DOHH2 (cell line): ENCODE data around the gene DYNC1LI1.
"Not testable (repeated sequence)": the region's sequence is repeated elsewhere in the genome, so short reads cannot be mapped to it uniquely, and the experiment has no call there.

Experiments
- H3F3A ChIP-seq: fragments of 200-600 bp; sonication (generic), shearing (Covaris generic); 2 replicates; pipeline ENCODE4 v1.6.0; 2016; ENCODE audit warnings: antibody characterized with exemption, mild to moderate bottlenecking; ENCODE audit not compliant: control insufficient read depth, insufficient read depth
- H3K27ac ChIP-seq: fragments of 200-600 bp; sonication (generic); 2 replicates; pipeline ENCODE4 v1.5.1; 2014; ENCODE audit warnings: low read depth, mild to moderate bottlenecking, low read length, moderate library complexity
- H3K27me3 ChIP-seq: fragments of 200-600 bp; sonication (generic); 2 replicates; pipeline ENCODE4 v1.6.1; 2014; ENCODE audit warnings: mild to moderate bottlenecking, low read length, mixed read lengths; ENCODE audit not compliant: control insufficient read depth
- H3K36me3 ChIP-seq: fragments of 200-600 bp; sonication (generic); 2 replicates; pipeline ENCODE4 v1.6.1; 2014; ENCODE audit warnings: mild to moderate bottlenecking, low read length, moderate library complexity, mixed read lengths; ENCODE audit not compliant: control insufficient read depth
- H3K4me1 ChIP-seq: fragments of 200-600 bp; sonication (generic); 2 replicates; pipeline ENCODE4 v1.6.1; 2014; ENCODE audit warnings: mild to moderate bottlenecking, low read length, mixed read lengths; ENCODE audit not compliant: control insufficient read depth
- H3K4me2 ChIP-seq: fragments of 200-600 bp; sonication (generic); 2 replicates; pipeline ENCODE4 v1.6.0; 2014; ENCODE audit warnings: mild to moderate bottlenecking, low read length, moderate library complexity
- H3K4me3 ChIP-seq: fragments of 200-600 bp; sonication (generic); 2 replicates; pipeline ENCODE4 v1.5.1; 2014; ENCODE audit warnings: mild to moderate bottlenecking, low read length, mixed read lengths
- H3K79me2 ChIP-seq: fragments of 200-600 bp; sonication (generic); 2 replicates; pipeline ENCODE4 v1.6.1; 2014; ENCODE audit warnings: mild to moderate bottlenecking, low read length, mixed read lengths; ENCODE audit not compliant: control insufficient read depth
- H3K9me2 ChIP-seq: fragments of 200-600 bp; sonication (generic); replicated peaks from 2 replicates; pipeline ENCODE4 v1.6.1; 2014; ENCODE audit warnings: mild to moderate bottlenecking, low read length, mixed read lengths; ENCODE audit not compliant: control insufficient read depth
- H3K9me3 ChIP-seq: fragments of 200-600 bp; sonication (generic); 2 replicates; pipeline ENCODE4 v1.6.1; 2014; ENCODE audit warnings: antibody characterized with exemption, low read length, mixed read lengths; ENCODE audit not compliant: control insufficient read depth, insufficient read depth
- H4K20me1 ChIP-seq: fragments of 200-600 bp; sonication (generic); 2 replicates; pipeline ENCODE4 v1.6.0; 2014; ENCODE audit warnings: low read depth, mild to moderate bottlenecking, antibody characterized with exemption, low read length, moderate library complexity; ENCODE audit not compliant: control insufficient read depth, insufficient read depth
- CTCF ChIP-seq: fragments of 200-600 bp; sonication (generic); IDR thresholded peaks from one replicate; pipeline ENCODE4 v1.5.1; 2014; ENCODE audit warnings: antibody characterized with exemption, mild to moderate bottlenecking, low read depth, low read length; ENCODE audit not compliant: poor library complexity, severe bottlenecking
- EZH2phosphoT487 ChIP-seq: fragments of 200-600 bp; sonication (generic); IDR thresholded peaks from 2 replicates; pipeline ENCODE4 v1.6.1; 2017; ENCODE audit warnings: borderline replicate concordance, mild to moderate bottlenecking, antibody characterized with exemption, low read length, moderate library complexity, mixed read lengths

Gene DYNC1LI1

GRCh38 chr3:32531010-32531647 lies 39.5 kb downstream of the DYNC1LI1 start:
- Histone ChIP-seq H3K4me3 (no peak overlapping the region), H4K20me1 (no peaks in the 10 kb centered on the region), H3K4me1 (no peaks in the 10 kb centered on the region), H3K9me2 (no peaks in the 10 kb centered on the region), H3K9me3 (no peaks in the 10 kb centered on the region), H3K27me3 (no peaks in the 10 kb centered on the region), H3K4me2 (no peak overlapping the region), H3K36me3 (peaks cover 44% of the 10 kb centered on the region), H3K79me2 (no peaks in the 10 kb centered on the region), H3F3A (no peaks in the 10 kb centered on the region), H3K27ac (no peak overlapping the region)
- no peak for TF ChIP-seq EZH2phosphoT487
- TF ChIP-seq CTCF: no peak

GRCh38 chr3:32525720-32526119 lies 44.9 kb downstream of the DYNC1LI1 start:
- Histone ChIP-seq H3K79me2 (no peaks in the 10 kb centered on the region), H3K4me1 (no peaks in the 10 kb centered on the region), H3K9me3 (no peaks in the 10 kb centered on the region), H3F3A (0 out of 2 replicates have a peak, but pooled peaks cover 2% of the 10 kb centered on the region), H3K4me2 (no peak overlapping the region), H3K36me3 (peaks cover 42% of the 10 kb centered on the region), H4K20me1 (no peaks in the 10 kb centered on the region), H3K9me2 (no peaks in the 10 kb centered on the region), H3K27me3 (no peaks in the 10 kb centered on the region), H3K27ac (no peak overlapping the region), H3K4me3 (no peak overlapping the region)
- no peak for TF ChIP-seq EZH2phosphoT487
- TF ChIP-seq CTCF: no peak

- peaks cover 2% of the 10 kb centered on the region; the same call in 1 of the 2 replicates for H3F3A ChIP-seq
- H3K4me3 ChIP-seq: no peak overlapping the region
- H3K4me2 ChIP-seq: no peak overlapping the region
- H3K9me3 ChIP-seq: no peaks in the 10 kb centered on the region
- no peaks in the 10 kb centered on the region for H3K9me2 ChIP-seq
- TF ChIP-seq CTCF (no peak), EZH2phosphoT487 (no peak)
- no peaks in the 10 kb centered on the region for H4K20me1 ChIP-seq
- H3K27ac ChIP-seq: no peak overlapping the region
- no peaks in the 10 kb centered on the region for H3K27me3 ChIP-seq
- H3K36me3 ChIP-seq: peaks cover 22% of the 10 kb centered on the region
- no peaks in the 10 kb centered on the region for H3K4me1 ChIP-seq
- H3K79me2 ChIP-seq: no peaks in the 10 kb centered on the region
These were observed 48.0 kb downstream of the DYNC1LI1 start for GRCh38 chr3:32522682-32523081.

GRCh38 chr3:32518921-32519320 lies 51.7 kb downstream of the DYNC1LI1 start:
- not testable (repeated sequence) for H3K9me2 ChIP-seq, H3K4me3 ChIP-seq, H3K4me2 ChIP-seq, H3K27me3 ChIP-seq, H3K9me3 ChIP-seq, H3F3A ChIP-seq, H3K36me3 ChIP-seq, H4K20me1 ChIP-seq, H3K79me2 ChIP-seq, H3K27ac ChIP-seq
- H3K4me1 ChIP-seq: peaks cover 11% of the 10 kb centered on the region

GRCh38 chr3:32516751-32517150 lies 53.9 kb downstream of the DYNC1LI1 start:
- H3K9me2 ChIP-seq, H4K20me1 ChIP-seq, H3K36me3 ChIP-seq, H3K27me3 ChIP-seq, H3K79me2 ChIP-seq, H3F3A ChIP-seq, H3K9me3 ChIP-seq: not testable (repeated sequence)
- Histone ChIP-seq H3K27ac (peak overlapping the region; percentile 76), H3K4me1 (peaks cover 11% of the 10 kb centered on the region), H3K4me2 (peak overlapping the region; percentile 86), H3K4me3 (peak overlapping the region; percentile 65)
